Panc1 (cell line): ENCODE measurements around the gene LPIN1.

Source experiments
- POLR2AphosphoS5 ChIP-seq: IDR thresholded peaks from 2 replicates; pipeline ENCODE4 v1.6.1; 2012; ENCODE audit warnings: mild to moderate bottlenecking, low read depth, low read length, moderate library complexity
- SIN3A ChIP-seq: IDR thresholded peaks from 2 replicates; pipeline ENCODE4 v1.6.1; 2012; ENCODE audit warnings: low read depth, mild to moderate bottlenecking, low read length, moderate library complexity, borderline replicate concordance; ENCODE audit not compliant: insufficient read depth
- TCF7L2 ChIP-seq: IDR thresholded peaks from 2 replicates; pipeline ENCODE4 v1.6.1; 2011; ENCODE audit warnings: mild to moderate bottlenecking, low read depth, low read length, inconsistent platforms
- TF ChIP-seq, protein P1 (sequence below): fragments of 450-650 bp; IDR thresholded peaks from 2 replicates; pipeline ENCODE4 v1.5.1; 2017; ENCODE audit warnings: mild to moderate bottlenecking
- TF ChIP-seq, protein P2 (sequence below), 2 experiments: IDR thresholded peaks; 2 replicates each; pipeline ENCODE4 v1.6.1; 2011 to 2012; ENCODE audit warnings: low read depth in 2 of 2, control low read depth in 1 of 2, low read length in 1 of 2, mild to moderate bottlenecking in 1 of 2, moderate library complexity in 1 of 2; ENCODE audit not compliant: insufficient read depth in 1 of 2

DNA sequence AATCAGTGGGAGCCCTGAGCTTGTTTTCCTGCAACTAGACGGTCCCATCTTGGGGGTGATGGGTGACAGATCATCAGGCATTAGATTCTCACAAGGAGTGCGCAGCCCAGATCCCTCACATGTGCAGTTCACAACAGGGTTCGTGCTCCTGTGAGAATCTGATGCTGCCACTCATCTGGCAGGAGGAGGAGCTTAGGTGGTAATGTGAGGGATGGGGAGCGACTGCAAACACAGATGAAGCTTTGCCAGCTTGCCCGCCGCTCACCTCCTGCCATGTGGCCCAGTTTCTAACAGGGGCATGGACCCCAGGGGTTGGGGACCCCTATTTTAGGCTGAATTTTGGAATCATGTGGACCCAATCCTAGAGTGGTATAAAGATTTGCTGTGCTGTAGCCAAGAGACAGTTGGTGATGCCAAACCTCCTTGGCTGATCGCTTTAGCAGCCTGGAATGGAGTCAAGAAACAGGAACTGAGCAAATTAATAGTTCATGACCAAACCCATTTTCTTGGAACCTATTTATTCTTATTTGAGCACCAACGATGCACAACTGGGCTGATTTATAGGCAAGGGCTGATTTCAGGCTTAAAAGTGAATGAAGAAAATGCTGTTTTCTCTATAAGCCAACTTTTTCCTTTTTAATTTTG is 25.7 kb downstream of the LPIN1 start:
- TF ChIP-seq, protein P1, sequence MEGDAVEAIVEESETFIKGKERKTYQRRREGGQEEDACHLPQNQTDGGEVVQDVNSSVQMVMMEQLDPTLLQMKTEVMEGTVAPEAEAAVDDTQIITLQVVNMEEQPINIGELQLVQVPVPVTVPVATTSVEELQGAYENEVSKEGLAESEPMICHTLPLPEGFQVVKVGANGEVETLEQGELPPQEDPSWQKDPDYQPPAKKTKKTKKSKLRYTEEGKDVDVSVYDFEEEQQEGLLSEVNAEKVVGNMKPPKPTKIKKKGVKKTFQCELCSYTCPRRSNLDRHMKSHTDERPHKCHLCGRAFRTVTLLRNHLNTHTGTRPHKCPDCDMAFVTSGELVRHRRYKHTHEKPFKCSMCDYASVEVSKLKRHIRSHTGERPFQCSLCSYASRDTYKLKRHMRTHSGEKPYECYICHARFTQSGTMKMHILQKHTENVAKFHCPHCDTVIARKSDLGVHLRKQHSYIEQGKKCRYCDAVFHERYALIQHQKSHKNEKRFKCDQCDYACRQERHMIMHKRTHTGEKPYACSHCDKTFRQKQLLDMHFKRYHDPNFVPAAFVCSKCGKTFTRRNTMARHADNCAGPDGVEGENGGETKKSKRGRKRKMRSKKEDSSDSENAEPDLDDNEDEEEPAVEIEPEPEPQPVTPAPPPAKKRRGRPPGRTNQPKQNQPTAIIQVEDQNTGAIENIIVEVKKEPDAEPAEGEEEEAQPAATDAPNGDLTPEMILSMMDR = no peak
- TF ChIP-seq POLR2AphosphoS5 (no peak), TCF7L2 (no peak), SIN3A (no peak)
- TF ChIP-seq, protein P2, sequence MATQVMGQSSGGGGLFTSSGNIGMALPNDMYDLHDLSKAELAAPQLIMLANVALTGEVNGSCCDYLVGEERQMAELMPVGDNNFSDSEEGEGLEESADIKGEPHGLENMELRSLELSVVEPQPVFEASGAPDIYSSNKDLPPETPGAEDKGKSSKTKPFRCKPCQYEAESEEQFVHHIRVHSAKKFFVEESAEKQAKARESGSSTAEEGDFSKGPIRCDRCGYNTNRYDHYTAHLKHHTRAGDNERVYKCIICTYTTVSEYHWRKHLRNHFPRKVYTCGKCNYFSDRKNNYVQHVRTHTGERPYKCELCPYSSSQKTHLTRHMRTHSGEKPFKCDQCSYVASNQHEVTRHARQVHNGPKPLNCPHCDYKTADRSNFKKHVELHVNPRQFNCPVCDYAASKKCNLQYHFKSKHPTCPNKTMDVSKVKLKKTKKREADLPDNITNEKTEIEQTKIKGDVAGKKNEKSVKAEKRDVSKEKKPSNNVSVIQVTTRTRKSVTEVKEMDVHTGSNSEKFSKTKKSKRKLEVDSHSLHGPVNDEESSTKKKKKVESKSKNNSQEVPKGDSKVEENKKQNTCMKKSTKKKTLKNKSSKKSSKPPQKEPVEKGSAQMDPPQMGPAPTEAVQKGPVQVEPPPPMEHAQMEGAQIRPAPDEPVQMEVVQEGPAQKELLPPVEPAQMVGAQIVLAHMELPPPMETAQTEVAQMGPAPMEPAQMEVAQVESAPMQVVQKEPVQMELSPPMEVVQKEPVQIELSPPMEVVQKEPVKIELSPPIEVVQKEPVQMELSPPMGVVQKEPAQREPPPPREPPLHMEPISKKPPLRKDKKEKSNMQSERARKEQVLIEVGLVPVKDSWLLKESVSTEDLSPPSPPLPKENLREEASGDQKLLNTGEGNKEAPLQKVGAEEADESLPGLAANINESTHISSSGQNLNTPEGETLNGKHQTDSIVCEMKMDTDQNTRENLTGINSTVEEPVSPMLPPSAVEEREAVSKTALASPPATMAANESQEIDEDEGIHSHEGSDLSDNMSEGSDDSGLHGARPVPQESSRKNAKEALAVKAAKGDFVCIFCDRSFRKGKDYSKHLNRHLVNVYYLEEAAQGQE (IDR thresholded peaks at IDR 0.05; ENCODE audit: insufficient read depth in 1 of 2, low read depth in 2 of 2, low read length in 1 of 2) = no peak
